ENCODE results near the gene PCDHB1. TPM values are rescaled to one million over a fixed set of nuclear protein-coding genes. Genes with fewer than 3 reads are reported as not detected.
A peak's percentile ranks its signal among the peaks of the same experiment; 100 is the strongest.
"Not testable (repeated sequence)": the region's sequence is repeated elsewhere in the genome, so short reads cannot be mapped to it uniquely, and the experiment has no call there.

The PCDHB1 gene
- total and polyA plus RNA-seq, 4 donors, result 0.01 to 0.28 (median 0.08) TPM

GRCh38 chr5:141101059-141101458 is 49.9 kb downstream of the PCDHB1 start:
- no peak for TF ChIP-seq CTCF (IDR thresholded peaks at IDR 0.05; ENCODE audit: control extremely low read depth, extremely low read depth)
- DNase-seq, result peak in 1 of 3 donors; percentile 1
- Histone ChIP-seq H3K4me3 (no peak overlapping the region), H3K27ac (ENCODE audit: low read depth in 1 of 2, low read length in 1 of 2) (no peak overlapping the region), H3K4me1 (ENCODE audit: control insufficient read depth in 5 of 5, insufficient read depth in 5 of 5, low read length in 5 of 5) (peaks cover 0 to 2% (median 0%) of the 10 kb centered on the region in 5 donors), H3K36me3 (ENCODE audit: control insufficient read depth in 4 of 4, insufficient read depth in 4 of 4, low read length in 4 of 4) (no peaks in the 10 kb centered on the region), H3K9me3 (ENCODE audit: control insufficient read depth in 4 of 4, insufficient read depth in 3 of 4, low read length in 3 of 4) (peaks cover 2 to 31% (median 5%) of the 10 kb centered on the region in 4 donors), H3K9ac (ENCODE audit: insufficient read depth in 1 of 2, low read length in 2 of 2) (no peak overlapping the region), H3K27me3 (ENCODE audit: control insufficient read depth in 3 of 3, insufficient read depth in 3 of 3, low read length in 2 of 3) (peaks cover 0 to 4% (median 0%) of the 10 kb centered on the region in 3 donors)
- 31 to 43% methylated on average over 20 of the region's 20 CpGs for WGBS, 2 donors
- ATAC-seq (ENCODE audit: insufficient read depth, low FRiP score), result no peak

DNA sequence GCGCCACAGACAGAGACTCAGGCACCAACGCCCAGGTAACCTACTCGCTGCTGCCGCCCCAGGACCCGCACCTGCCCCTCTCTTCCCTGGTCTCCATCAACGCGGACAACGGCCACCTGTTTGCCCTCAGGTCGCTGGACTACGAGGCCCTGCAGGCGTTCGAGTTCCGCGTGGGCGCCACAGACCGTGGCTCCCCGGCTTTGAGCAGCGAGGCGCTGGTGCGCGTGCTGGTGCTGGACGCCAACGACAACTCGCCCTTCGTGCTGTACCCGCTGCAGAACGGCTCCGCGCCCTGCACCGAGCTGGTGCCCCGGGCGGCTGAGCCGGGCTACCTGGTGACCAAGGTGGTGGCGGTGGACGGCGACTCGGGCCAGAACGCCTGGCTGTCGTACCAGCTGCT is 50.9 kb downstream of the PCDHB1 start:
- not testable (repeated sequence) for H3K4me1 ChIP-seq (ENCODE audit: control insufficient read depth in 5 of 5, insufficient read depth in 5 of 5, low read length in 5 of 5); H3K4me3 ChIP-seq; H3K9ac ChIP-seq (ENCODE audit: insufficient read depth in 1 of 2, low read length in 2 of 2); ATAC-seq (ENCODE audit: insufficient read depth, low FRiP score); H3K27me3 ChIP-seq (ENCODE audit: control insufficient read depth in 3 of 3, insufficient read depth in 3 of 3, low read length in 2 of 3); H3K27ac ChIP-seq (ENCODE audit: low read depth in 1 of 2, low read length in 1 of 2); DNase-seq; H3K36me3 ChIP-seq (ENCODE audit: control insufficient read depth in 4 of 4, insufficient read depth in 4 of 4, low read length in 4 of 4)
- WGBS, 2 donors, result 34 to 43% methylated on average over 29 to 39 of the region's 39 CpGs
- peaks cover 2 to 25% (median 5%) of the 10 kb centered on the region in 4 donors for H3K9me3 ChIP-seq (ENCODE audit: control insufficient read depth in 4 of 4, insufficient read depth in 3 of 4, low read length in 3 of 4)

GRCh38 chr5:141102471-141102870 is 51.3 kb downstream of the PCDHB1 start:
- not testable (repeated sequence) for H3K4me3 ChIP-seq; H3K9ac ChIP-seq (ENCODE audit: insufficient read depth in 1 of 2, low read length in 2 of 2); H3K27ac ChIP-seq (ENCODE audit: low read depth in 1 of 2, low read length in 1 of 2); H3K4me1 ChIP-seq (ENCODE audit: control insufficient read depth in 5 of 5, insufficient read depth in 5 of 5, low read length in 5 of 5); H3K27me3 ChIP-seq (ENCODE audit: control insufficient read depth in 3 of 3, insufficient read depth in 3 of 3, low read length in 2 of 3); H3K36me3 ChIP-seq (ENCODE audit: control insufficient read depth in 4 of 4, insufficient read depth in 4 of 4, low read length in 4 of 4); ATAC-seq (ENCODE audit: insufficient read depth, low FRiP score); DNase-seq
- peaks cover 2 to 25% (median 5%) of the 10 kb centered on the region in 4 donors for H3K9me3 ChIP-seq (ENCODE audit: control insufficient read depth in 4 of 4, insufficient read depth in 3 of 4, low read length in 3 of 4)
- WGBS, 2 donors, result 34 to 43% methylated on average over 18 to 36 of the region's 38 CpGs

GRCh38 chr5:141105350-141105749 is 54.2 kb downstream of the PCDHB1 start:
- ATAC-seq (ENCODE audit: insufficient read depth, low FRiP score) (no peak), DNase-seq (no peak)
- Histone ChIP-seq H3K9me3 (ENCODE audit: control insufficient read depth in 4 of 4, insufficient read depth in 3 of 4, low read length in 3 of 4) (peaks cover 0 to 22% (median 4%) of the 10 kb centered on the region in 4 donors), H3K9ac (ENCODE audit: insufficient read depth in 1 of 2, low read length in 2 of 2) (no peak overlapping the region), H3K27ac (ENCODE audit: low read depth in 1 of 2, low read length in 1 of 2) (no peak overlapping the region), H3K4me3 (no peak overlapping the region), H3K36me3 (ENCODE audit: control insufficient read depth in 4 of 4, insufficient read depth in 4 of 4, low read length in 4 of 4) (no peaks in the 10 kb centered on the region), H3K27me3 (ENCODE audit: control insufficient read depth in 3 of 3, insufficient read depth in 3 of 3, low read length in 2 of 3) (peaks cover 0 to 3% (median 0%) of the 10 kb centered on the region in 3 donors), H3K4me1 (ENCODE audit: control insufficient read depth in 5 of 5, insufficient read depth in 5 of 5, low read length in 5 of 5) (peaks cover 0 to under 1% (median 0%) of the 10 kb centered on the region in 5 donors)
- no peak for TF ChIP-seq CTCF (IDR thresholded peaks at IDR 0.05; ENCODE audit: control extremely low read depth, extremely low read depth)
- 80 to 92% methylated on average over 2 of the region's 2 CpGs for WGBS, 2 donors

Other genes starting within 250 kb of the PCDHB1 start
- 1 to 10 TPM; 1.6 to 2.9 TPM for gene PCDHA4, start 244.3 kb upstream of the PCDHB1 start, total RNA-seq
- gene PCDHA4, start 244.3 kb upstream of the PCDHB1 start, polyA plus RNA-seq, result under 1 TPM; 0.26 to 0.41 TPM
- under 1 TPM; 0.34 to 0.46 TPM for gene PCDHA5, start 229.8 kb upstream of the PCDHB1 start, total RNA-seq
- gene PCDHA5, start 229.8 kb upstream of the PCDHB1 start, polyA plus RNA-seq, result under 1 TPM in 1 of 2 donors, not detected in 1; 0.10 TPM
- gene PCDHA6, start 223.4 kb upstream of the PCDHB1 start, total RNA-seq, result under 1 TPM; 0.51 to 0.92 TPM
- gene PCDHA6, start 223.4 kb upstream of the PCDHB1 start, polyA plus RNA-seq, result under 1 TPM; 0.11 to 0.20 TPM
- under 1 TPM; 0.17 to 0.52 TPM for gene PCDHA7, start 217.1 kb upstream of the PCDHB1 start, total RNA-seq
- gene PCDHA7, start 217.1 kb upstream of the PCDHB1 start, polyA plus RNA-seq, result under 1 TPM; 0.10 to 0.26 TPM
- under 1 TPM; 0.23 to 0.37 TPM for gene PCDHA8, start 210.2 kb upstream of the PCDHB1 start, total RNA-seq
- under 1 TPM in 1 of 2 donors, not detected in 1; 0.14 TPM for gene PCDHA8, start 210.2 kb upstream of the PCDHB1 start, polyA plus RNA-seq
- under 1 TPM; 0.49 to 0.68 TPM for gene PCDHA9, start 203.0 kb upstream of the PCDHB1 start, total RNA-seq
- not detected for gene PCDHA9, start 203.0 kb upstream of the PCDHB1 start, polyA plus RNA-seq
- gene PCDHA10, start 195.5 kb upstream of the PCDHB1 start, total RNA-seq, result 1 to 10 TPM in 1 of 2 donors, under 1 TPM in 1; 0.48 to 1.6 TPM
- under 1 TPM; 0.02 to 0.11 TPM for gene PCDHA10, start 195.5 kb upstream of the PCDHB1 start, polyA plus RNA-seq
- 1 to 10 TPM in 1 of 2 donors, under 1 TPM in 1; 0.74 to 1.6 TPM for gene PCDHA11, start 182.4 kb upstream of the PCDHB1 start, total RNA-seq
- under 1 TPM; 0.08 to 0.31 TPM for gene PCDHA11, start 182.4 kb upstream of the PCDHB1 start, polyA plus RNA-seq
- 1 to 10 TPM in 1 of 2 donors, under 1 TPM in 1; 0.23 to 3.6 TPM for gene PCDHA12, start 176.1 kb upstream of the PCDHB1 start, total RNA-seq
- gene PCDHA12, start 176.1 kb upstream of the PCDHB1 start, polyA plus RNA-seq, result under 1 TPM; 0.74 to 0.98 TPM
- gene PCDHA13, start 169.2 kb upstream of the PCDHB1 start, total RNA-seq, result 1 to 10 TPM in 1 of 2 donors, under 1 TPM in 1; 0.77 to 2.9 TPM
- gene PCDHA13, start 169.2 kb upstream of the PCDHB1 start, polyA plus RNA-seq, result 1 to 10 TPM in 1 of 2 donors, under 1 TPM in 1; 0.15 to 1.0 TPM
- gene PCDHAC1, start 125.1 kb upstream of the PCDHB1 start, total RNA-seq, result 10 to 100 TPM in 1 of 2 donors, under 1 TPM in 1; 0.88 to 10.0 TPM
- 1 to 10 TPM in 1 of 2 donors, under 1 TPM in 1; 0.41 to 1.0 TPM for gene PCDHAC1, start 125.1 kb upstream of the PCDHB1 start, polyA plus RNA-seq
- gene PCDHAC2, start 84.9 kb upstream of the PCDHB1 start, total RNA-seq, result 10 to 100 TPM in 1 of 2 donors, 1 to 10 TPM in 1; 5.2 to 13.8 TPM
- gene PCDHAC2, start 84.9 kb upstream of the PCDHB1 start, polyA plus RNA-seq, result 1 to 10 TPM; 1.3 to 1.6 TPM
- gene PCDHB2, start 43.2 kb downstream of the PCDHB1 start, total RNA-seq, result 1 to 10 TPM; 4.4 to 6.8 TPM
- gene PCDHB2, start 43.2 kb downstream of the PCDHB1 start, polyA plus RNA-seq, result 1 to 10 TPM in 1 of 2 donors, under 1 TPM in 1; 0.61 to 1.1 TPM
- gene PCDHB3, start 49.1 kb downstream of the PCDHB1 start, total RNA-seq, result 1 to 10 TPM; 3.0 to 7.8 TPM
- gene PCDHB3, start 49.1 kb downstream of the PCDHB1 start, polyA plus RNA-seq, result under 1 TPM; 0.33 to 0.84 TPM
- 1 to 10 TPM; 3.3 to 3.4 TPM for gene PCDHB4, start 70.4 kb downstream of the PCDHB1 start, total RNA-seq
- gene PCDHB4, start 70.4 kb downstream of the PCDHB1 start, polyA plus RNA-seq, result 1 to 10 TPM in 1 of 2 donors, under 1 TPM in 1; 0.73 to 1.4 TPM
- 1 to 10 TPM; 4.8 to 8.1 TPM for gene PCDHB5, start 83.8 kb downstream of the PCDHB1 start, total RNA-seq
- 1 to 10 TPM in 1 of 2 donors, under 1 TPM in 1; 0.65 to 1.8 TPM for gene PCDHB5, start 83.8 kb downstream of the PCDHB1 start, polyA plus RNA-seq
- 1 to 10 TPM; 1.1 to 1.7 TPM for gene PCDHB6, start 98.7 kb downstream of the PCDHB1 start, total RNA-seq
- under 1 TPM; 0.16 to 0.24 TPM for gene PCDHB6, start 98.7 kb downstream of the PCDHB1 start, polyA plus RNA-seq
- gene PCDHB7, start 121.3 kb downstream of the PCDHB1 start, total RNA-seq, result 1 to 10 TPM; 2.8 to 4.7 TPM
- gene PCDHB7, start 121.3 kb downstream of the PCDHB1 start, polyA plus RNA-seq, result under 1 TPM; 0.31 to 0.87 TPM
- gene PCDHB8, start 126.4 kb downstream of the PCDHB1 start, total RNA-seq, result 1 to 10 TPM; 2.1 to 3.5 TPM
- under 1 TPM; 0.04 to 0.52 TPM for gene PCDHB8, start 126.4 kb downstream of the PCDHB1 start, polyA plus RNA-seq
- 1 to 10 TPM; 3.6 to 9.2 TPM for gene PCDHB16, start 131.0 kb downstream of the PCDHB1 start, total RNA-seq
- gene PCDHB16, start 131.0 kb downstream of the PCDHB1 start, polyA plus RNA-seq, result 1 to 10 TPM in 1 of 2 donors, under 1 TPM in 1; 0.87 to 1.0 TPM
- gene PCDHB9, start 135.8 kb downstream of the PCDHB1 start, total RNA-seq, result 1 to 10 TPM; 1.8 to 3.1 TPM
- gene PCDHB9, start 135.8 kb downstream of the PCDHB1 start, polyA plus RNA-seq, result under 1 TPM; 0.37 to 0.38 TPM
- gene PCDHB10, start 141.0 kb downstream of the PCDHB1 start, total RNA-seq, result 1 to 10 TPM; 1.9 to 6.3 TPM
- gene PCDHB10, start 141.0 kb downstream of the PCDHB1 start, polyA plus RNA-seq, result under 1 TPM; 0.53 to 0.63 TPM
- gene PCDHB11, start 148.3 kb downstream of the PCDHB1 start, total RNA-seq, result 1 to 10 TPM; 2.2 to 9.6 TPM
- under 1 TPM; 0.44 to 0.53 TPM for gene PCDHB11, start 148.3 kb downstream of the PCDHB1 start, polyA plus RNA-seq
- gene PCDHB12, start 157.3 kb downstream of the PCDHB1 start, total RNA-seq, result 10 to 100 TPM in 1 of 2 donors, 1 to 10 TPM in 1; 2.8 to 10.1 TPM
- under 1 TPM; 0.47 to 0.71 TPM for gene PCDHB12, start 157.3 kb downstream of the PCDHB1 start, polyA plus RNA-seq
- gene PCDHB13, start 162.5 kb downstream of the PCDHB1 start, total RNA-seq, result 1 to 10 TPM; 3.3 to 7.7 TPM
- gene PCDHB13, start 162.5 kb downstream of the PCDHB1 start, polyA plus RNA-seq, result under 1 TPM; 0.58 to 0.59 TPM
- gene PCDHB14, start 172.0 kb downstream of the PCDHB1 start, total RNA-seq, result 10 to 100 TPM in 1 of 2 donors, 1 to 10 TPM in 1; 2.8 to 10.6 TPM
- gene PCDHB14, start 172.0 kb downstream of the PCDHB1 start, polyA plus RNA-seq, result 1 to 10 TPM in 1 of 2 donors, under 1 TPM in 1; 0.67 to 1.2 TPM
- gene PCDHB15, start 194.0 kb downstream of the PCDHB1 start, total RNA-seq, result 1 to 10 TPM; 3.2 to 8.0 TPM
- 1 to 10 TPM; 1.4 to 1.8 TPM for gene PCDHB15, start 194.0 kb downstream of the PCDHB1 start, polyA plus RNA-seq

Data from lung (tissue), 12 donors.